ENCODE results near the gene PITPNC1.
"Not testable (repeated sequence)": the region's sequence is repeated elsewhere in the genome, so short reads cannot be mapped to it uniquely, and the experiment has no call there.

Gene PITPNC1

GRCh38 chr17:67430515-67430914 lies 53.4 kb downstream of the PITPNC1 start:
- not testable (repeated sequence) for DNase-seq (ENCODE audit: low read depth in 2 of 2, low spot score in 1 of 2)

GRCh38 chr17:67431249-67432015 lies 54.4 kb downstream of the PITPNC1 start:
- no peak for DNase-seq (ENCODE audit: low read depth in 2 of 2, low spot score in 1 of 2)

GRCh38 chr17:67433248-67433924 lies 56.3 kb downstream of the PITPNC1 start:
- no peak for DNase-seq (ENCODE audit: low read depth in 2 of 2, low spot score in 1 of 2)

DNA sequence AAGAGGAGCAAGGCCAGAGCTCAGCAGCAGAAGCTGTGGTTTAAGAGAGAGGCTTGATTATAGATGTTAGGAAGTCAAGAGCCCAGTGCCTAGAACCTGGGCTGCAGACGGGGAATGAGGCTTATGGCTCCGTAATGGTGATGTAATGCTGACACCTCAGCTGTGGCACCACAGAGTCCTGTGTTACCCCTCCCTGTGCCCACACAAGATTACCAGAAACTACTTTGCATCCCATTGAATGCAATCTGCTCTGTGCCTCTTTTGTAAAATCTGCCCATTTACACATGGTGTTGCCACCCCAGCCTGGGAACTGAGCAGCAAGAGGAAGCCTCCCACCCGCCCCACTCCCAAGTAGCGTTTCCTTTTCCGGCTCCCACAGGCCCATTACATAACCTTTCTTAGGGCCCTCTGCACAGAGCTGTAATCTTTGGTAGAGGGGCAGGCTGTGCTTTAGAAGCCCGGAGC lies 57.0 kb downstream of the PITPNC1 start:
- DNase-seq (ENCODE audit: low read depth in 2 of 2, low spot score in 1 of 2): peak; percentile 6 to 29

- DNase-seq (ENCODE audit: low read depth in 2 of 2, low spot score in 1 of 2): peak in 1 of 2 donors; percentile 32
Observed at GRCh38 chr17:67435122-67435521, 58.0 kb downstream of the PITPNC1 start.

- DNase-seq (ENCODE audit: low read depth in 2 of 2, low spot score in 1 of 2): no peak
Observed at GRCh38 chr17:67435786-67436185, 58.7 kb downstream of the PITPNC1 start.

- DNase-seq (ENCODE audit: low read depth in 2 of 2, low spot score in 1 of 2): no peak
Observed at GRCh38 chr17:67436233-67436632, 59.2 kb downstream of the PITPNC1 start.

GRCh38 chr17:67438667-67439066 lies 61.6 kb downstream of the PITPNC1 start:
- no peak for DNase-seq (ENCODE audit: low read depth in 2 of 2, low spot score in 1 of 2)

DNA sequence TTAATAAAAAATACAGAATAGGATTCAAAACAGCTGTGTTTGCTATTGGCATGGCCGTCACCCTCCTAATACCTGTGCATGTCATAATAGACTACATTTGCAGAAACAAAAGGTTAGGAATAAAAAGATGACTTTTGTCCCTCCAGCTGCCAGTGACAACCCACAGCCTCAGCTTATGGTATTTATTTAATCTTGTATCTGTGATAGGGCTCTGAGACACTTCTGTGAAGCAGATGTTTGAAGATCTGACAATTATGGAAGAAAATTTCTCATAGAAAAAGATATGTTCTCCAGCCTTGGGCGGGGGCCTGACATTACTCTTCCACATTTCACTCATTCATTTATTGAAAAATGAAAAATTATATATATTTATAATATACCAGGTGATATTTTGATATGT lies 62.2 kb downstream of the PITPNC1 start:
- DNase-seq (ENCODE audit: low read depth in 2 of 2, low spot score in 1 of 2): no peak

DNA sequence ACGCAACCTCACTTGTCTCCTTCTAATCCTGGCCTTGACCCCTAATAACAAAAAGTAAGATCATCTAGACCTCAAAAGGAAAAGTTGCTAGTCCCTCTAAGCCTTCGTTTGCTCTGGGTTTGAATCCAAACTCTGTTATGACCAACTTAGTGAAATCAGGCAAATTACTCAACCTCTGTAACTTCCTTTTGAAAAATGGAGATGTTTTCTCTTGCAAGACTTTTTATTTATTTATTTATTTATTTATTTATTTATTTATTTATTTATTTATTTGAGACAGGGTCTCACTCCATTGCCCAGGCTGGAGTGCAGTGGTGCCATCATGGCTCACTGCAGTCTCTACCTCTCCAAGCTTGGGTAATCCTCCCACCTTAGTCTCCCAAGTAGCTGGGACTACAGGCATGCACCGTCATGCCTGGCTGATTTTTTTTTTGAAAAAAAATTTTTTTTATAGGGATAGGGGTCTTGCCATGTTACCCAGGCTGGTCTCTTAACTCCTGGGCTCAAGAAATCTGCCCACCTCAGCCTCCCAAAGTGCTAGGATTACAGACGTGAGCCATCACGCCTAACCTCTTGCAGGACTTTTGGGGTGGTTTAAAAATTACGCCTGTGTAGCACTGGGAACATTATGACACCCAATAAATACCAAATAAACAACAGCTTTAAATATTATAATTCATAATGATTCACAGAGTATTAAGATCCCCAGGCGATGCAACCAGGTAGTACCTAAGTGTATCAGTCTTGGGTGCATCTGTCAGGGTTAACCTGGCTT lies 63.4 kb downstream of the PITPNC1 start:
- no peak for DNase-seq (ENCODE audit: low read depth in 2 of 2, low spot score in 1 of 2)

- peak; percentile 41 to 70 for DNase-seq (ENCODE audit: low read depth in 2 of 2, low spot score in 1 of 2)
Observed at GRCh38 chr17:67441052-67441895, 64.2 kb downstream of the PITPNC1 start.

- DNase-seq (ENCODE audit: low read depth in 2 of 2, low spot score in 1 of 2): no peak
Observed at GRCh38 chr17:67441896-67442219, 64.8 kb downstream of the PITPNC1 start.

GRCh38 chr17:67442787-67443624 lies 65.9 kb downstream of the PITPNC1 start:
- no peak for DNase-seq (ENCODE audit: low read depth in 2 of 2, low spot score in 1 of 2)

DNA sequence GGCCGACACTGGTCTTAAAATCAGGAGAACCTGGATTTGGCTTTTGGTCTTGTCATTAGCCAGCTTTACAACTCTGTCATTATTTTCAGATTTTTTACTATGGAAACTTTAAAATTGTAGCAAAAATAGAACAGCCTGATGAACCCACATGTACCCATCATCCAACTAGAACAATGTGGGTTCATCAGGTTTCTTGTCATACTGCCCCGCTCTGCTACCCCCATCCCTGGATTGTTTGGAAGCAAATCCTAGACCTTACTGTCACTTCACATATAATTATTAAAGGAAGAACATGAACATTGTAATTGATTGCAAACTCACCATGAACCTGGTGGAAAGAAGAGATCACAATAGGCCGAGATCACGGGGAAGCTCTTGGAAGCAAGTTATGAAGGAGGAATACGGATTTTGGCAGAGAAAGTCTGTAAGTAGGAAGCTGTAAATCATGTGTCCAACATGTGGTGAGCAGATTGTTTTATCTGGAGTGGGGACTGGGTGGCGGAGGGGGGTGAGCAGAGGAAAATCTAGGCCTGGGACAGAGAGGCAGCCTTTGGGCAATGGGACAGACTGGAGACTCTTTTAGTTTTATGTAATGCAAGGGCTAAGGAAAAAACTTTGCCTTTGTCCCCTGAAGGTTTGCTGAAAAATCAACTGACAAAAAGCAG lies 67.0 kb downstream of the PITPNC1 start:
- no peak for DNase-seq (ENCODE audit: low read depth in 2 of 2, low spot score in 1 of 2)

- no peak for DNase-seq (ENCODE audit: low read depth in 2 of 2, low spot score in 1 of 2)
Observed at GRCh38 chr17:67448449-67448848, 71.4 kb downstream of the PITPNC1 start.

- DNase-seq (ENCODE audit: low read depth in 2 of 2, low spot score in 1 of 2): no peak
Observed at GRCh38 chr17:67449065-67449464, 72.0 kb downstream of the PITPNC1 start.

DNA sequence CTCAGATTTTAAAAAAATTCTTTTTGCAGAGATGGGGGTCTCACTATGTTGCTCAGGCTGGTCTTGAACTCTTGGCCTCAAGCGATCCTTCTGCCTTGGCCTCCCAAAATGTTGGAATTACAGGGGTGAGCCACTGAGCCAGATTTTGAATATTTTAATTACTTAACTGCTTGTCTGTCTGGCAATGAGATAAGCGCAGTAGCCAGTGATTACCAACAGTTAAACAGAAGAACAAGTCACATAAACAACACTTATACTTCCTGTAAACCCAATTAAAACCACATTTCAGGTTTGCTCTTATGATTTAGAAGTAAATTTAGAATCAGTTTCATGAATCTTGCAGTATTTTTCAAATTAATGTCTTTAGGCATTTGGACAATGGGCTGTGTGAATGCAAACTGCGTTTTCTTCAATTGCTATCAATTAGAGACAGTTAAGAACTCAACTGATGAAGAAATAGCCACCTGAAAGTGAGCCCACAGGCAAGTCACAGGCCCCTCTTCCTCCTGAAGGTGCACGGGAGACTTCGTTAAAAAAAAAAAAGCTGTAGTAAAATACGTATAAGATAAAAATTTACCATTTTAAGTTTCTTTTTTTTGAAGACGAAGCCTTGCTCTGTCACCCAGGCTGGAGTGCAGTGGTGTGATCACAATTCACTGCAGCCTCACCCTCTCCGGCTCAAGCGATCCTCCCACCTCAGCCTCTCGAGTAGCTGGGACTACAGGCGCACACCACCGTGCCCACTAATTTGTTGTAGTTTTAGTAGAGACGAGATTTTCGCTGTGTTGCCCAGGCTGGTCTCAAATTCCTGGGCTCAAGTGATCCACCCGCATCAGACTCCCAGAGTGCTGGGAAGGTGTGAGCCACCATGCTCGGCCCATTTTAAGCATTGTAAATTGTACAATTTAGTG lies 73.0 kb downstream of the PITPNC1 start:
- DNase-seq (ENCODE audit: low read depth in 2 of 2, low spot score in 1 of 2): no peak

Measured in stimulated activated CD8-positive, alpha-beta memory T cell treated with anti-CD3 and anti-CD28 coated beads, Interleukin-4, amount 100 ng/mL, for 4 hours (primary cell).